Stromal cell of bone marrow (primary cell): Measurements from ENCODE around the gene PTGDS.
"Not testable (repeated sequence)": the region's sequence is repeated elsewhere in the genome, so short reads cannot be mapped to it uniquely, and the experiment has no call there.

Source experiments
- DNase-seq: peaks from one replicate; pipeline ENCODE4 v3.0.0-alpha.2; 2012; ENCODE audit warnings: low read depth

The PTGDS gene

GRCh38 chr9:136992819-136993369 lies 15.6 kb downstream of the PTGDS start:
- DNase-seq: no peak

DNA sequence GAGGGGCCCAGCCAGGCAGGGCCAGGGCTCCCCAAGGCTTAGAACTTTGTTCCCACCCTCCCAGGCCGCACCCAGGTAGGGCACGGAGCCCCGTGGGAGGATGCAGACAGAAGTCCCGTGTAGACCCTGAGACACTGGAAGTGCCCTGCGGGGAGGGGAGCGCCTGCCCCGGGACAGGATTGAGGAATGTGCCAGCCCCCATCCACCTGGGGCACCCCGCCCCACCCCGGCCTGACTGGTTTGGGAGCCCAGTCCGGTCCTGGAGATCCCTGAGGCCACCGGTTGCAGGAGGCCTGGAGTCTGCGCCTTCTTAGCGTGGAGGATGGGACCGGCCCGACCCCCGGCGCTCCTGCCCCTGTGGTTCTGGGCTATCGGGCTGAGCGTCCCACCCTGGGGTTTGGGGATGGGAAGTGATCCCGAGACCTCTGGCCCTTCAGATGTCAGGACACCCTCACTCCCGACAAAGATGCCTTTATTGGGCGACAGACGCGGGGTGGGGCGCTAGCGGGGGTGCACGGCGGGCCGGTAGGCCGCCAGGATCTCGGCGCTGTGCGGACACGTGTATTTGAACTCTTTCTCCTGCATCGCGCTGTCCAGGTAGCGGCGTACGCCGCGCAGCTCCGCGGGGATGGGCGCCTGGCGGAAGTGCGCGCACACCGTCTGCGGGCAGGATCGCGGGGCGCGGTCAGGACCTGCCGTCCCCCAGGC lies 17.0 kb downstream of the PTGDS start:
- DNase-seq: no peak

DNA sequence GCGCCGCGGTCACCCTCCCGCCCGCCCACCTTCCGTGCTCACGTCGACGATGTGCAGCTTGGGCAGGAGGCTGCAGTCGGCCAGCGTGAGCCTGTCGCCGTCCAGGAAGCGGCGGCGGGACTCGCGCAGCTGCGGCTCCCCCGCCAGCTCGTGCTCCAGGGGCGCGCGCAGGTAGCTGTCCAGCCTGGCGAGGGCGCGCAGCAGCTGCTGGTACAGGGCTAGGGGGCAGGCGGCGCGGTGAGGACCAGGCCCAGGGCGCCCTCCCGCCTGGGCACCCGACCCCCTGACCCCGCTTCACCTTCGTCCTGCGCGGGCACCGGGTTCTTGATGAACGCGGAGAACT lies 17.6 kb downstream of the PTGDS start:
- no peak for DNase-seq

DNA sequence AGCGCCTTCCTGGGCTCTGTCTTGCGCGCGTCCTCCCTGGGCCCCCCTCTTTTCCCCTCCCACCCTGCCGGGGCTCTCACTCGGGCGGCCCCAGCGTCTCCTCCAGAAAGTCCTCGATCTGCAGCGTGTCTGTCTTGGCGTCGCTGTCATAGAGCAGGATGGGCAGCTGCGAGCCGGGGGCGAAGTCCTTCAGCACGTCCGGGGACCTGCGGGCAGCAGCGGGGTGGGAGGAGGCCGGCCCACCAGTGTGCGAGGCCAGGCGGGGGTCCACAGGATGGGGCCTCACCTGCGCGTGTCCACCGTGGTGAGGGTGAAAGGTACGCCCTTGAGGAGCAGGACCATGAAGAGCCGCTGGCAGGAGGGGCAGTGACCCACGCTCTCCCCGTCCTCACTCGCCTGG lies 18.1 kb downstream of the PTGDS start:
- no peak for DNase-seq

DNA sequence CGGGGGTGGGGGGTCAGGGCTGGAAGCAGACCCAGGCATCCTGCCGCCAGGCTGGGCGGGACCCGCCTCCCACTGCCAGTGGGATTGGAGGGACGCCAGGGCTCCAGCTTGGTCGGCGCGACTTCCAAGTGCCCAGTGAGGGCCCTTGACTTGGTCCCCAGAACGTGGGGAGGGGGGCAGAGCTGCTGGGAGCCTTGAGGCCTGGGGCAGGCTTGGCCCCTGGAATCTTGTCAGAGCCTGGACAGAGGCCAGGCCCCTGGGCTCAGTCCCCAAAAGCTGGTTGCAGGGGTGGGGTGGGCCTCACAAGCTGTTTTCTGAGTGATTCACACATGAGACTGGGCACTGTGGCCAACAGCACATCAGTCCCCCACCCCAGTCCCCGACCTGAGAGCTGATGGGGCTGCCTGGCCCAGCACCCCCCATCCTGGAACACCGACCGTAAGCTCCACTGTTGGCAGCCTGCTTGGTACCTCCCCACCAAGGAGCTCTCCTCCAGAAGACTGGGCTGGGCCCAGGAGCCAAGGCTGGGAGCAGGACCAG lies 18.5 kb downstream of the PTGDS start:
- no peak for DNase-seq

- no peak for DNase-seq
These were observed 19.3 kb downstream of the PTGDS start, which contains the start of gene CLIC3 for GRCh38 chr9:136996361-136997292. CLIC3 (minus strand) TSS chr9:136996568; CDS start chr9:136996543, 25 bp downstream.

GRCh38 chr9:136997371-136997770 lies 20.1 kb downstream of the PTGDS start:
- no peak for DNase-seq

DNA sequence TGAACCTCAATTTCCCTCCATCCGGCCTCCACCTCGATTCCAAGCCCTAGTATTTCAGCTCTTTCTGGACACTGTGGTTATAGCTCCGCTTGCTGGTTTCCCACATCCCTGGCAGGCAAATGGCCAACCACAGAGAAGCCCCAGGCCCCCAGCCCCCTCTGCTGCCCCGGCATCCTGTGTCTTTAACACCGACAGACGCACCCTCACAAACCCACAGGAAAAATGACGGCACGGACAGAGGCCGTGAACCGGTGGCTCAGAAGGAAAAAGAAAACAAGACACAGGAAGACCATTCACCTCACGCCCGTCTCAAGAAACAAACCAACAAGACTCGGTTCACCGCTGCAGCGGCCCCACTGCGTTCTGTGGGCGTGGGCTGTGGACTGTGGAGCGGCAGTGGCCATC lies 20.5 kb downstream of the PTGDS start:
- DNase-seq: no peak

- DNase-seq: no peak
These were observed 23.1 kb downstream of the PTGDS start for GRCh38 chr9:137000177-137000930.

GRCh38 chr9:137001857-137002645 lies 24.7 kb downstream of the PTGDS start:
- no peak for DNase-seq

DNA sequence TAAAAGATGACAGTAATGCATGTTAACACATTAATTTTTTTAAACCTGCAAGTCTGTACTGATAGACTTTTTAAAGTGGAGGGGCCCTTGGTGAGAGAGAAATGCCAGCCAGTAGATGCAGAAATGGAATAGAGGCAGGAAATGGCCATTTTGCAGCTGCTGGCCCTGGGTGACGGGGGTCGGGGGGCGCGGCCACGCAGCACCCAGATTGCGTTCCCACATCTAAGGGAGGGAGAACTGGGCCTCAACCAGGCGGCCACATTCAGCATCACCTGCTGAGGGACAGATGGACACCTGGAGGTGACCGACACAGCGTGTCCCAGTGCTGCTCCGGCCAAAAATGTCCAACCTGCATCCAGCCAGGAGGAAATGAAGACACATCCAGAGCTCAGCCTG lies 25.3 kb downstream of the PTGDS start:
- DNase-seq: no peak

DNA sequence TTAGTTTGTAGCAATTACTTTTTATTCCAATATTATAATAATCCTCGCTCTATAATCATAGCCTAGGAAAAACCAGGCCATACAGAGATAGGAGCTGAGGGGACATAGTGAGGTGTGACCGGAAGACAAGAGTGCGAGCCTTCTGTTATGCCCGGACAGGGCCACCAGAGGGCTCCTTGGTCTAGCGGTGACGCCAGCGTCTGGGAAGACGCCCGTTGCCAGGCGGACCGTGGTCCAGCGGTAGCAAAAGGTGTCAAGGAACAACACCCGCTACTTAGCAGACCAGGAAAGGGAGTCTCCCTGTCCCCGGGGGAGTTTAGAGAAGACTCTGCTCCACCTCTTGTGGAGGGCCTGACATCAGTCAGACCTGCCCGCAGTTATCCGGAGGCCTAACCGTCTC lies 27.0 kb downstream of the PTGDS start:
- not testable (repeated sequence) for DNase-seq

DNA sequence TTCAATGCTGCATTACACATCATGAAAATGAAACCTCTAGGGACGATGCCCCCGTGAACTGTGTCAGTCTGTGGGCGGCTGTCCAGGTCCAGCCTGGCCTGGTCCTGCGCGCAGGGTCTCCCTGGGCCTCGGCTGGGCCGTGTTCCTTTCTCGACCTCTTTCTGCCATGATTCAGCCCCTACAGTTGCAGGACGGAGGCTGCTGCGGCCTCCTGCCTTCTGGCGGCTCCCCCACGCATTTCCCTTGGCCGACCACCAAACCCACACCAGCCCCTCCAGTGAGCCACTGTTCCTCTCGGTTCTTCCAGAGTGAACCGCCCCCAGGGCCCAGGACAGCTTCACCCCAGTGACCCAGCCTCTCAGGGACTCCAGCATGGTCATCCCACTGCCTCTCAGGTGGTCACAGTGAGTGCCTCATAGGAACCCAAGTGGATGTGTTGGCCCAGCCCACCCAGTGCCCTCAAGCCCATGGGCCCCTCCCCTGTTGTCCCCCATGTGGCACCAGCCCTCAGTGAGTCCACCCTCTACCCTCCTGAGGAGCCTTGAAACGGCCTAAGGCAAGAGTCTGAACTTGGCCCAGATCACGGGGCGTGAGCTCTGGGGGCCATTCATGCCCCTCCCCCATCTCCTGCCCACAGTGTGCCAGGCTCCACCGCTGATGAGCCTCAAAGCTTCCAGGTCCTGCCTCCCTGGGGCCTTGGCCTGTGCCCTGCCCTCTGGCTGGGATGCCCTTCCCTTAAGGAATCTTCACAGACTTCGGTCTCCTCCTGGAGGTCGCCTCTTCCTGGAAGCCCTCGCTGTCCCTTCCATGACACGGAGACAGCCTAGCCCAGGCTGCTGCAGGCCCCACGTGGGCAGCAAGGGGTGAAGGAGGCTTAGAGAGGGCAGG lies 29.1 kb downstream of the PTGDS start:
- DNase-seq: no peak

- no peak for DNase-seq
These were observed 30.0 kb downstream of the PTGDS start for GRCh38 chr9:137007108-137007815.

GRCh38 chr9:137007816-137008270 lies 30.5 kb downstream of the PTGDS start:
- DNase-seq: no peak

- DNase-seq: no peak
These were observed 31.0 kb downstream of the PTGDS start for GRCh38 chr9:137008312-137008711.

GRCh38 chr9:137009217-137009616 lies 31.9 kb downstream of the PTGDS start:
- DNase-seq: no peak

DNA sequence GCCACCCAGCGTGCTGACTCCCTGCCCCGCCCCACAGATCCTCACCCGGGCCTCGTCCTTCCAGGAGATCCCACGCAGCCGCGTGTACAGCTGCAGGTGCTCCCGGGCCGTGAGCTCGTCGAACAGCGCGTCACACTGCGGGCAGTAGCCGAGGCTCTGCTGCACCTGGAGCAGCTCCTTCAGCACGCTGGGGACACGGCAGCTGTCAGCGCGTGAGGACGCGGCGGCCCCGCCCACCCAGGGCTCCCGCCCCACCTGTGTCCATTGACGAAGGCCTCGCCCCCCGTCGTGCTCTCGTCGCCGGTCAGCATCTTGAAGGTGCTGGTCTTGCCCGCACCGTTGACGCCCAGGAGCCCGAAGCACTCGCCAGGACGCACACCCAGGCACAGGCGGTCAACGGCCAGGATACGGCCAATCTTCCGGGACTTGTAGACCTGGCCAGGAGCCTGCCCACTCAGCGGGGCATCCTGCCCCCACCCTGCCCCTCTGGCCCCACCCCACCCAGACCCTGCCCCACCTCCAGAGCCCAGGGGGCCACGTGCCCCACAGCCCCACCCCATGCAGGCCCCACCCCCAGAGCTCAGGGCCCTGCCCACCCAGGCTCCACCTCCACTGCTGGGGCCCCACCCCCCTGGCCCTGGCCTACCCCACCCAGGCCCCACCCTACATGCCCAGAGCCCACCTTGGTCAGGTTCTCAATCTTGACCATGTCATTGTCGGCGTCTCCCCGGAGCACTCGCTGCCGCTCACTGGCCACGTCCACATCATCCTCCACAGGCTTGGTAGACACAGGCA lies 32.8 kb downstream of the PTGDS start:
- no peak for DNase-seq

DNA sequence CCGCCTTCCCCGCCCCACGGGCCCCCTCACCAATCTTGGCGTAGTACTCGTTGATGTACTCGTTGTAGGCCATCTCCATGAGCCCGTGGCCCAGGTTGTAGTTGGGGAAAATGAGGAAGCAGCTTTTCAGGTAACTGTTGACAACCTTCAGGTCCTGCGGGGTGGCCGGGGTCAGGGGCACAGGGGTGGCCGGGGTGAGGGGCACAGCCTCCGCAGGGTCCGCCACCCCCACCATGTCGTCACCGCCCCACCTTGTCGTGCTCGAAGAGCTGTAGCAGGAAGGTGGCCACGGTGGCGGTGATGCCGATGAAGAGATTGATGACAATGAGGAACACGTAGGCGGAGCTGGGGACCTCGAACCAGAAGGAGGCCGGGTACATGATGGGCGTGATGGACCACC lies 33.9 kb downstream of the PTGDS start:
- DNase-seq: no peak
